Esophagus squamous epithelium (tissue), 5 donors: Measurements from ENCODE around the gene C4BPB. TPM values are rescaled to one million over a fixed set of nuclear protein-coding genes. Genes with fewer than 3 reads are reported as not detected.
A peak's percentile ranks its signal among the peaks of the same experiment; 100 is the strongest.

Experiments
- DNase-seq: peaks from one replicate; lab custom pipeline; 2025; lab: John Stamatoyannopoulos, UW
- H3K27ac ChIP-seq, 4 donors: fragments of 200-600 bp; sonication (generic); one replicate each; pipeline ENCODE4 v1.5.1; 2016 to 2019; ENCODE audit warnings: mild to moderate bottlenecking in 1 of 4
- H3K27me3 ChIP-seq, 4 donors: fragments of 200-600 bp; sonication (generic); 1 replicate in 3 of 4; 2 replicates in 1 of 4; pipeline versions ENCODE4 v1.5.1 to v1.6.0; 2017 to 2021; ENCODE audit warnings: antibody characterized with exemption in 1 of 4
- H3K36me3 ChIP-seq, 3 donors: fragments of 200-600 bp; sonication (generic); one replicate each; pipeline ENCODE4 v1.5.1; 2016 to 2019
- H3K4me1 ChIP-seq, 3 donors: fragments of 200-600 bp; sonication (generic); one replicate each; pipeline ENCODE4 v1.5.1; 2017 to 2019
- H3K4me3 ChIP-seq, 4 donors: fragments of 200-600 bp; sonication (generic); 1 replicate in 3 of 4; 2 replicates in 1 of 4; pipeline ENCODE4 v1.5.1; 2016 to 2019; ENCODE audit warnings: mild to moderate bottlenecking in 2 of 4, moderate library complexity in 1 of 4
- H3K9me3 ChIP-seq, 3 donors: fragments of 200-600 bp; sonication (generic); one replicate each; pipeline ENCODE4 v1.5.1; 2016 to 2019
- CTCF ChIP-seq, 6 experiments: fragments of 450-650 bp in 4 of 6; fragments of 200-600 bp in 2 of 6; sonication (generic) in 2 of 6; IDR thresholded peaks; one replicate each; pipeline ENCODE4 v1.5.1; 2016 to 2019; ENCODE audit warnings: antibody characterized with exemption in 6 of 6, mild to moderate bottlenecking in 4 of 6, moderate library complexity in 4 of 6
- POLR2A ChIP-seq, 4 donors: fragments of 450-650 bp; IDR thresholded peaks; one replicate each; pipeline ENCODE4 v1.6.1; 2017; ENCODE audit warnings: antibody characterized with exemption in 4 of 4, mild to moderate bottlenecking in 4 of 4, moderate library complexity in 3 of 4
- WGBS, 2 donors: methylation state at CpG; one replicate each; pipeline ENCODE4 v1.1.5; 2018; 5-methylcytosine and 5-hydroxymethylcytosine counted together
- intact Hi-C: fragments of 100-400 bp; cut with DNase I; formaldehyde crosslinking; loops from one replicate; pipeline ENCODE4 v1.15.0; 2022
- total RNA-seq, 4 donors: library from RNA; depleted of rRNA; stranded (reverse); fragments of >200 nt; gene quantifications; one replicate each; pipeline ENCODE4 v1.1.0, GENCODE V29; 2016
- donor health status: DM: yes; HTN: yes; CAD: no.

Gene C4BPB
- total RNA-seq, 4 donors from 2014 or later = 0.38 TPM; not detected in 3

GRCh38 chr1:207072233-207072632 is 16.4 kb upstream of the C4BPB start:
- WGBS, 2 donors = 84 to 87% methylated on average over 8 of the region's 8 CpGs
- H3K27ac ChIP-seq = no peak overlapping the region
- no peaks in the 10 kb centered on the region for H3K9me3 ChIP-seq
- peaks cover 0 to 28% (median 11%) of the 10 kb centered on the region in 3 donors for H3K4me1 ChIP-seq
- no peak for DNase-seq
- TF ChIP-seq POLR2A (IDR thresholded peaks at IDR 0.05) (no peak), CTCF (IDR thresholded peaks at IDR 0.05) (no peak)
- H3K36me3 ChIP-seq = peaks cover 3 to 64% (median 11%) of the 10 kb centered on the region in 3 donors
- H3K4me3 ChIP-seq = no peak overlapping the region
- intact Hi-C loops = no loop called here
- no peaks in the 10 kb centered on the region for H3K27me3 ChIP-seq

GRCh38 chr1:207073906-207074820 is 14.5 kb upstream of the C4BPB start:
- H3K36me3 ChIP-seq = peaks cover 3 to 50% (median 5%) of the 10 kb centered on the region in 3 donors
- peak overlapping the region; percentile 54 to 71 (median 64) for H3K27ac ChIP-seq
- intact Hi-C loops = no loop called here
- H3K4me3 ChIP-seq = no peak overlapping the region
- H3K27me3 ChIP-seq = no peaks in the 10 kb centered on the region
- WGBS, 2 donors = 28 to 33% methylated on average over 4 of the region's 4 CpGs
- H3K4me1 ChIP-seq = peaks cover 0 to 37% (median 11%) of the 10 kb centered on the region in 3 donors
- DNase-seq = no peak
- TF ChIP-seq POLR2A (IDR thresholded peaks at IDR 0.05) = no peak
- no peaks in the 10 kb centered on the region for H3K9me3 ChIP-seq

- no peak overlapping the region for H3K27ac ChIP-seq
- TF ChIP-seq POLR2A (IDR thresholded peaks at IDR 0.05) (no peak), CTCF (IDR thresholded peaks at IDR 0.05) (no peak)
- 54 to 70% methylated on average over 4 to 5 of the region's 5 CpGs for WGBS, 2 donors
These were observed 12.3 kb upstream of the C4BPB start for GRCh38 chr1:207076181-207076955.

GRCh38 chr1:207077012-207077411 is 11.6 kb upstream of the C4BPB start:
- no peaks in the 10 kb centered on the region for H3K9me3 ChIP-seq
- no peak for DNase-seq
- WGBS, 2 donors = 92 to 97% methylated on average over 1 of the region's 1 CpG
- H3K4me3 ChIP-seq = no peak overlapping the region
- no peak overlapping the region for H3K27ac ChIP-seq
- TF ChIP-seq CTCF (IDR thresholded peaks at IDR 0.05) (no peak), POLR2A (IDR thresholded peaks at IDR 0.05) (no peak)
- H3K36me3 ChIP-seq = peaks cover 0 to 28% (median 0%) of the 10 kb centered on the region in 3 donors
- intact Hi-C loops = no loop called here
- H3K27me3 ChIP-seq = no peaks in the 10 kb centered on the region
- peaks cover 0 to 37% (median 11%) of the 10 kb centered on the region in 3 donors for H3K4me1 ChIP-seq

More at GRCh38 chr1:207076181-207076955, 12.3 kb upstream of the C4BPB start:
- intact Hi-C loops = no loop called here
- H3K4me3 ChIP-seq = no peak overlapping the region
- no peak for DNase-seq
- no peaks in the 10 kb centered on the region for H3K9me3 ChIP-seq
- H3K4me1 ChIP-seq = peaks cover 0 to 37% (median 11%) of the 10 kb centered on the region in 3 donors
- no peaks in the 10 kb centered on the region for H3K27me3 ChIP-seq
- peaks cover 0 to 34% (median 0%) of the 10 kb centered on the region in 3 donors for H3K36me3 ChIP-seq

GRCh38 chr1:207077470-207078377 is 10.9 kb upstream of the C4BPB start:
- DNase-seq = no peak
- no peak overlapping the region for H3K27ac ChIP-seq
- peaks cover 0 to 37% (median 11%) of the 10 kb centered on the region in 3 donors for H3K4me1 ChIP-seq
- no peaks in the 10 kb centered on the region for H3K9me3 ChIP-seq
- no peak overlapping the region for H3K4me3 ChIP-seq
- peaks cover 0 to 20% (median 0%) of the 10 kb centered on the region in 3 donors for H3K36me3 ChIP-seq
- intact Hi-C loops = no loop called here
- no peaks in the 10 kb centered on the region for H3K27me3 ChIP-seq
- TF ChIP-seq POLR2A (IDR thresholded peaks at IDR 0.05) (no peak), CTCF (IDR thresholded peaks at IDR 0.05) (peak; percentile 63 to 94 (median 88))
- WGBS, 2 donors = 38% methylated on average over 6 of the region's 6 CpGs
